ENCODE results near the gene PAPPA. TPM values are rescaled to one million over a fixed set of nuclear protein-coding genes. Genes with fewer than 3 reads are reported as not detected.

The PAPPA gene
- total and polyA plus RNA-seq, 3 experiments from 2014 or later: not detected

GRCh38 chr9:116260531-116260930, 106.9 kb downstream of the PAPPA start:
- Histone ChIP-seq H3K4me3 (ENCODE audit: low read length) (no peak overlapping the region), H3K27ac (ENCODE audit: low read depth, low read length) (no peak overlapping the region), H3K36me3 (ENCODE audit: insufficient read depth, low read length) (no peaks in the 10 kb centered on the region), H3K9me3 (ENCODE audit: low read length) (no peaks in the 10 kb centered on the region), H3K4me1 (ENCODE audit: insufficient read depth, low read length) (no peaks in the 10 kb centered on the region), H3K27me3 (ENCODE audit: insufficient read depth, low read length, poor library complexity, severe bottlenecking) (no peaks in the 10 kb centered on the region)
- Mint-ChIP-seq H3K27me3 (no peaks in the 10 kb centered on the region), H3K9me3 (no peaks in the 10 kb centered on the region), H3K36me3 (no peaks in the 10 kb centered on the region), H3K4me3 (no peak overlapping the region), H3K27ac (no peak overlapping the region), H3K4me1 (no peaks in the 10 kb centered on the region)
- DNase-seq: no peak
- CTCF ChIA-PET: no interaction called here
- POLR2A ChIA-PET: no interaction called here

DNA sequence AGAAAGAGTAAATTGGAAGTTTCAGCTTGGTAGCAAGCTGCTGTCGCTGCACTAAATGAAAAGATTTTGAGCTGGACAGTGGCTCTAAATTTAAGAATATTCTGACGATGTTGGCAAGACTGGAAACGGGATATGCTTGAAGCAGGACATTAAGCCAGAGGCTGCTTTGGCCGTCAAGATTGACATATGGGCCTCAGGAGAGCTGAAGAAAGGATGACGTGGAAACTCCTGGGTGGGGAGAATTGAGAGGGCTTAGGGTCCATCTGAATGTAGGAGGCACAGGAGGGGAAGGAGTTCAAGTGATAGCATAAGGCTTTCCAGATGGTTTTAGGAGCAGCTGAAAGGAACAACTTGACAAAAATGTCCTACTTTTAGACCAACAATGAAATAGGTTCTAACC, 108.9 kb downstream of the PAPPA start:
- POLR2A ChIA-PET: no interaction called here

DNA sequence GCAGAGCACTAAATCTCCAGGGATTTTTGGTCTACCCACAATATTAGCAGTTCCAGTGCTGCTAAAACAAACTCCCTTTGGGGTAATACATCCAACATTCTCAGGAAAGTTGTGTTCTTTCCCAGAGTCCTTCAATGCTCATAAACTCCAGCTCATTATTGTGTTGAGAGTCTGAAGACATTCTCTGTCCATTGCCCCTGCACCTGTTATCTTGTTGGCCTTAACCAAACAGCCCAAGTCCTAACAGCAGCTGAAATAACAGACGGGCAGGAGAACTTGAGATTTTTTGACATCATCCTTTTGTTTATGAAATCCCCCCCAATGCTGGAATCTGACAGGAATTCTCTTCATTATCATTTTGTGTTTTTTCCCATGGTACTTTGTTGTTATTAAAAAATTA, 110.8 kb downstream of the PAPPA start:
- no peaks in the 10 kb centered on the region for H3K9me3 Mint-ChIP-seq
- no peak overlapping the region for H3K27ac Mint-ChIP-seq
- DNase-seq: no peak
- H3K4me3 Mint-ChIP-seq: no peak overlapping the region
- no peaks in the 10 kb centered on the region for H3K9me3 ChIP-seq (ENCODE audit: low read length)
- no peak overlapping the region for H3K4me3 ChIP-seq (ENCODE audit: low read length)
- no peaks in the 10 kb centered on the region for H3K4me1 ChIP-seq (ENCODE audit: insufficient read depth, low read length)
- POLR2A ChIA-PET: no interaction called here
- H3K27me3 ChIP-seq (ENCODE audit: insufficient read depth, low read length, poor library complexity, severe bottlenecking): no peaks in the 10 kb centered on the region
- H3K4me1 Mint-ChIP-seq: no peaks in the 10 kb centered on the region
- no peaks in the 10 kb centered on the region for H3K36me3 Mint-ChIP-seq
- H3K36me3 ChIP-seq (ENCODE audit: insufficient read depth, low read length): no peaks in the 10 kb centered on the region
- no peak overlapping the region for H3K27ac ChIP-seq (ENCODE audit: low read depth, low read length)
- CTCF ChIA-PET: no interaction called here
- no peaks in the 10 kb centered on the region for H3K27me3 Mint-ChIP-seq

More for the DNA sequence above, 108.9 kb downstream of the PAPPA start:
- H3K9me3 ChIP-seq (ENCODE audit: low read length): no peaks in the 10 kb centered on the region
- H3K4me3 ChIP-seq (ENCODE audit: low read length): no peak overlapping the region
- H3K4me1 ChIP-seq (ENCODE audit: insufficient read depth, low read length): no peaks in the 10 kb centered on the region
- no peaks in the 10 kb centered on the region for H3K4me1 Mint-ChIP-seq
- CTCF ChIA-PET: no interaction called here
- no peaks in the 10 kb centered on the region for H3K27me3 Mint-ChIP-seq
- H3K36me3 ChIP-seq (ENCODE audit: insufficient read depth, low read length): no peaks in the 10 kb centered on the region
- H3K27me3 ChIP-seq (ENCODE audit: insufficient read depth, low read length, poor library complexity, severe bottlenecking): no peaks in the 10 kb centered on the region
- no peaks in the 10 kb centered on the region for H3K9me3 Mint-ChIP-seq
- no peak overlapping the region for H3K27ac Mint-ChIP-seq
- H3K27ac ChIP-seq (ENCODE audit: low read depth, low read length): no peak overlapping the region
- no peak overlapping the region for H3K4me3 Mint-ChIP-seq
- H3K36me3 Mint-ChIP-seq: no peaks in the 10 kb centered on the region
- no peak for DNase-seq

DNA sequence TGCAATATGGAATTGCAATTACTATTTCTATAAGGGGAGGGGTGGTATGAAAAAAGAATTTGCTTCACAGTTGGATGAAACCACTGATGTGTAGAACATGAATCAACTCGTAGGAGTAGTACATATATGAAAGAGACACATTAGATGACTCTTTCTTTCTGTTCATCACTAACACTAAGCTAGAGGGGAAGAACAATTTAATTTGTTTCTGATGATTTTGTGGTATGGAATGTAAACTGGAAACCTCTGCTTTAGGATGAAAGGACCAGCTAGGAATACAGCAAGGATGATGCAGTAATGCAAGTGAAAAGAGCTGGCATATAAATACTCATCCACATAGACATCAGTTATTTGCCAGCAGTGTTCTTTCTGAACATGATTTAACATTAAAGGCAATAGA, 113.4 kb downstream of the PAPPA start:
- Mint-ChIP-seq H3K4me1 (no peaks in the 10 kb centered on the region), H3K36me3 (no peaks in the 10 kb centered on the region), H3K27ac (no peak overlapping the region), H3K9me3 (no peaks in the 10 kb centered on the region), H3K27me3 (no peaks in the 10 kb centered on the region), H3K4me3 (no peak overlapping the region)
- Histone ChIP-seq H3K27ac (ENCODE audit: low read depth, low read length) (no peak overlapping the region), H3K36me3 (ENCODE audit: insufficient read depth, low read length) (no peaks in the 10 kb centered on the region), H3K4me3 (ENCODE audit: low read length) (no peak overlapping the region), H3K27me3 (ENCODE audit: insufficient read depth, low read length, poor library complexity, severe bottlenecking) (no peaks in the 10 kb centered on the region), H3K4me1 (ENCODE audit: insufficient read depth, low read length) (no peaks in the 10 kb centered on the region), H3K9me3 (ENCODE audit: low read length) (no peaks in the 10 kb centered on the region)
- ChIA-PET POLR2A (no interaction called here), CTCF (no interaction called here)
- no peak for DNase-seq

GRCh38 chr9:116269250-116269649, 115.7 kb downstream of the PAPPA start:
- H3K36me3 ChIP-seq (ENCODE audit: insufficient read depth, low read length): no peaks in the 10 kb centered on the region
- H3K4me1 ChIP-seq (ENCODE audit: insufficient read depth, low read length): no peaks in the 10 kb centered on the region
- peaks cover 0 to 2% of the 10 kb centered on the region in 2 donors for H3K27me3 Mint-ChIP-seq
- no peaks in the 10 kb centered on the region for H3K9me3 ChIP-seq (ENCODE audit: low read length)
- no peak overlapping the region for H3K4me3 ChIP-seq (ENCODE audit: low read length)
- H3K36me3 Mint-ChIP-seq: no peaks in the 10 kb centered on the region
- ChIA-PET POLR2A (no interaction called here), CTCF (no interaction called here)
- no peak overlapping the region for H3K27ac Mint-ChIP-seq
- H3K9me3 Mint-ChIP-seq: no peaks in the 10 kb centered on the region
- no peak overlapping the region for H3K4me3 Mint-ChIP-seq
- no peak for DNase-seq
- no peak overlapping the region for H3K27ac ChIP-seq (ENCODE audit: low read depth, low read length)
- H3K27me3 ChIP-seq (ENCODE audit: insufficient read depth, low read length, poor library complexity, severe bottlenecking): no peaks in the 10 kb centered on the region
- H3K4me1 Mint-ChIP-seq: no peaks in the 10 kb centered on the region

- Histone ChIP-seq H3K27ac (ENCODE audit: low read depth, low read length) (no peak overlapping the region), H3K4me3 (ENCODE audit: low read length) (no peak overlapping the region), H3K27me3 (ENCODE audit: insufficient read depth, low read length, poor library complexity, severe bottlenecking) (no peaks in the 10 kb centered on the region), H3K9me3 (ENCODE audit: low read length) (no peaks in the 10 kb centered on the region), H3K4me1 (ENCODE audit: insufficient read depth, low read length) (no peaks in the 10 kb centered on the region), H3K36me3 (ENCODE audit: insufficient read depth, low read length) (no peaks in the 10 kb centered on the region)
- Mint-ChIP-seq H3K4me1 (no peaks in the 10 kb centered on the region), H3K27me3 (peaks cover 2 to 4% of the 10 kb centered on the region in 2 donors), H3K9me3 (peaks cover 0 to 5% (median 0%) of the 10 kb centered on the region in 5 donors), H3K4me3 (no peak overlapping the region), H3K36me3 (no peaks in the 10 kb centered on the region), H3K27ac (no peak overlapping the region)
- ChIA-PET POLR2A (no interaction called here), CTCF (interaction anchor here (0.8 kb wide), 1 partner anchor 28 kb away, joined by 3 read pairs; no protein-coding TSS in a partner anchor)
- no peak for DNase-seq
Measured at GRCh38 chr9:116270546-116270945, 117.0 kb downstream of the PAPPA start.

DNA sequence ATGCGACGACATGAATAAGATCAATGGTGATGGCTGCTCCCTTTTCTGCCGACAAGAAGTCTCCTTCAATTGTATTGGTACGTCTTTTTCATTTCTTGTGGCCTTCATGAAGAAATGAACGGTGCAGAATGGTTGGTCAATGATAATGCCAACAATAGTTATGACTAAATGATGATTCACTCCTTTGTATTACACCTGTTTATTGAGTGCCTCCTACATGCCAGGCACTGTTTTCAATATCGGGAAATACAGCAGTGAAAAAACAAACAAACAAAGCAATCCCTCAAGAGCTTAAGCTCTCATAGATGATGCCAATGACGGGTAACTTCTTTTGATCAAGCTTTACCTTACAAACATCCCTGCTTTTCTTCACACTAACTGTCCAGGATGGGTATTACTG, 117.7 kb downstream of the PAPPA start:
- ChIA-PET POLR2A (no interaction called here), CTCF (no interaction called here)
- Mint-ChIP-seq H3K9me3 (peaks cover 0 to 7% (median 0%) of the 10 kb centered on the region in 5 donors), H3K36me3 (no peaks in the 10 kb centered on the region), H3K4me1 (no peaks in the 10 kb centered on the region), H3K27ac (no peak overlapping the region), H3K4me3 (no peak overlapping the region), H3K27me3 (peaks cover 2 to 4% of the 10 kb centered on the region in 2 donors)
- Histone ChIP-seq H3K36me3 (ENCODE audit: insufficient read depth, low read length) (no peaks in the 10 kb centered on the region), H3K4me1 (ENCODE audit: insufficient read depth, low read length) (no peaks in the 10 kb centered on the region), H3K27me3 (ENCODE audit: insufficient read depth, low read length, poor library complexity, severe bottlenecking) (no peaks in the 10 kb centered on the region), H3K27ac (ENCODE audit: low read depth, low read length) (no peak overlapping the region), H3K4me3 (ENCODE audit: low read length) (no peak overlapping the region), H3K9me3 (ENCODE audit: low read length) (no peaks in the 10 kb centered on the region)
- DNase-seq: no peak

DNA sequence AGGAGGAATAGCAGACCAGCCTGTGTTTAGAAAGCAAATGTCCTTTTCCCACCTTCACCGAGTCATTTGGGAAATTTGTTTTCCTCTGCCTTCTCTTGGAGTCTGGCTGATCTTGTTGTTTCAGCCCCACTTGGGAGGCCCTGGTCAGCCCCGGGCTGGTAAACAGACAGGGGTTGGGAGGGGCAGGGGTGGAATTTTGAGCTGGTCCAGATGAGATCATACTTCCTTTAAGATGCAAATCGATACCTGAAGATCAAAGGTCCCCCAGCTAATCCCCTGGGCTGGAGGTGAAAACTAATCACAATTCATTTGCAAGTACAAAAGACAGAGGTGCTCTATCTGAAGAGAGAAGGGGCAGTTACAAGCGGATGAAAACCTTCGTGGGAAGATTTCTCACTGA, 118.4 kb downstream of the PAPPA start:
- no peak overlapping the region for H3K27ac Mint-ChIP-seq
- no peaks in the 10 kb centered on the region for H3K36me3 Mint-ChIP-seq
- H3K4me3 Mint-ChIP-seq: no peak overlapping the region
- no peaks in the 10 kb centered on the region for H3K4me1 ChIP-seq (ENCODE audit: insufficient read depth, low read length)
- no peaks in the 10 kb centered on the region for H3K36me3 ChIP-seq (ENCODE audit: insufficient read depth, low read length)
- no peaks in the 10 kb centered on the region for H3K9me3 ChIP-seq (ENCODE audit: low read length)
- H3K4me3 ChIP-seq (ENCODE audit: low read length): no peak overlapping the region
- POLR2A ChIA-PET: no interaction called here
- CTCF ChIA-PET: no interaction called here
- H3K9me3 Mint-ChIP-seq: peaks cover 0 to 7% (median 0%) of the 10 kb centered on the region in 5 donors
- DNase-seq: no peak
- no peaks in the 10 kb centered on the region for H3K4me1 Mint-ChIP-seq
- no peak overlapping the region for H3K27ac ChIP-seq (ENCODE audit: low read depth, low read length)
- peaks cover 2 to 4% of the 10 kb centered on the region in 2 donors for H3K27me3 Mint-ChIP-seq
- H3K27me3 ChIP-seq (ENCODE audit: insufficient read depth, low read length, poor library complexity, severe bottlenecking): no peaks in the 10 kb centered on the region

DNA sequence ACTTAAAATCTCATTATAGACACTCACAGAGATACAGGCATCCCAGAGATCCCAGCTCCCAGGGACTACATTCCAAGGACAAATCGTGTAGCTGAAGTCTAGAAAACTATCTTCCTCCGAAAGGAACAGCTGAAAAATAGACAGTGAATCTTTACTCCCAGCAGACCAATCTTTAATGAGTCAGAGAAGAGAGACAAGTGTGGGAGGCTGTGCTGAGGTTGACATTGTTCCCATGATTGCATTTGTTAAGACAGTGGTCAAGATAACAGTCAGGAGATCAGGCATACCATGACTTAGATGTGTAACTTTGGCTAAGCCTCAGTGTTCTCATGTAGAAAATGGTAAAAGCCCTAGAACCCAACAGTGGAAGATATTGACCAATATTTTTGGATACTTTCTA, 120.7 kb downstream of the PAPPA start:
- CTCF ChIA-PET: no interaction called here
- H3K4me1 Mint-ChIP-seq: no peaks in the 10 kb centered on the region
- Histone ChIP-seq H3K4me3 (ENCODE audit: low read length) (no peak overlapping the region), H3K9me3 (ENCODE audit: low read length) (no peaks in the 10 kb centered on the region), H3K4me1 (ENCODE audit: insufficient read depth, low read length) (no peaks in the 10 kb centered on the region), H3K27me3 (ENCODE audit: insufficient read depth, low read length, poor library complexity, severe bottlenecking) (no peaks in the 10 kb centered on the region), H3K27ac (ENCODE audit: low read depth, low read length) (no peak overlapping the region), H3K36me3 (ENCODE audit: insufficient read depth, low read length) (no peaks in the 10 kb centered on the region)
- H3K4me3 Mint-ChIP-seq: no peak overlapping the region
- H3K9me3 Mint-ChIP-seq: peaks cover 0 to 9% (median 0%) of the 10 kb centered on the region in 5 donors
- peaks cover 2 to 8% of the 10 kb centered on the region in 2 donors for H3K27me3 Mint-ChIP-seq
- no peak for DNase-seq
- no peak overlapping the region for H3K27ac Mint-ChIP-seq
- POLR2A ChIA-PET: no interaction called here
- H3K36me3 Mint-ChIP-seq: no peaks in the 10 kb centered on the region
